HG02981 (cell line): ENCODE results near the gene GOPC.
"Not testable (repeated sequence)": the region's sequence is repeated elsewhere in the genome, so short reads cannot be mapped to it uniquely, and the experiment has no call there.

Experiments
- ATAC-seq: cut with Tn5 transposase; IDR thresholded peaks from one replicate; pipeline ENCODE4 v1.9.1; 2021; ENCODE audit warnings: mild to moderate bottlenecking, moderate library complexity; ENCODE audit not compliant: unreplicated experiment

Gene GOPC

DNA sequence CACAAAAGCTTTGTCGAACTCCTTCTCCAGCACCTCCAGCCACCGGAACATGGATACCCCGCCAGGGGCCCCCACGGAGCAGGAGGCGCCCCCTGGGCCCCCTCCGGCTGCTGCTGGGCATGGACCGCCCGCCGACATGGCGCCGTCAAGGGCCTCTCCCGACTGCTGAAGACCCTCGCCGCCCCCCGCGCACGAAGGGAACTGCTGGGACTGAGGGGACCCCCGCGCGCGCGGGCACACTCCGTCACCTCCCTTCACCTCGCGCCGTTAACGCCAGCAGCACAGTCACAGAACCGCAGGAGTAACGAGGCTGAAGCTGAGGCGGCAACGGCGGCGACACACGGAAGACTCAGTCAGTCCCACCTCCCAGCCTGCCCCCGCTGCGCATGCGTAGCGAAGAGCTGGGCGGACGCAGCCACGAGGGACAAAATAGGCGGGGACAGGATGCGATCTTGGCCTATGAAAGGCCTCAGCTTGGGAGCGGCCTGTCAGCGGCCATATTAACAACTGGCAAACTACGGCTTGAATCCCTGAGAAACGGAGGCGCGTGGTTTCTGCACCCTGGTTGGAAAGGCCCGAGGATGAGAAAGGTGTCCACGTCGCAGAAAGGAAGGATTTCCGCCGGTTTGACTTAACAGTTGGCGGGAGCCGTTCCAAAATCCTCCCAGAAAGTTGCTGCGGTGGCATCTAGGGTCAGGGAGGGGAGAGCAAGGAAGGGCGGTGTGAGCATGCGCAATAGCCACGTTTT is at the start of gene GOPC:
TSS of gene GOPC (minus strand) at position 361 of the 748 bp plus-strand sequence. CDS start at position 138, 223 bp downstream.
- peak; percentile 91 for ATAC-seq

DNA sequence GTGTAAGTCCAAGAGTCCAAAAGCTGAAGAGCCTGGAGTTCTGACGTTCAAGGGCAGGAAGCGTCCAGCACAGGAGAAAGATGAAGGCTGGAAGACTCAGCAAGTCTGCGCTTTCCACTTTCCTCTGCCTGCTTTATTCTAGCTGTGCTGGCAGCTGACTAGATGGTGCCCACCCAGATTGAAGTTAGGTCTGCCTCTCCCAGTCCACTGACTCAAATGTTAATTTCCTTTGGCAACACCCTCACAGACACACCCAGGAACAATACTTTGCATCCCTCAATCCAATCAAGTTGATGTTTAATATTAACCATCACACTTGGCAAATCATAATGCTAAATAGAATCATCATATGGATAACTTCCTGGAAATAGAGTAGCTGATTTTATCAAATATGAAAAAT is 49.7 kb upstream of the GOPC start:
- not testable (repeated sequence) for ATAC-seq

DNA sequence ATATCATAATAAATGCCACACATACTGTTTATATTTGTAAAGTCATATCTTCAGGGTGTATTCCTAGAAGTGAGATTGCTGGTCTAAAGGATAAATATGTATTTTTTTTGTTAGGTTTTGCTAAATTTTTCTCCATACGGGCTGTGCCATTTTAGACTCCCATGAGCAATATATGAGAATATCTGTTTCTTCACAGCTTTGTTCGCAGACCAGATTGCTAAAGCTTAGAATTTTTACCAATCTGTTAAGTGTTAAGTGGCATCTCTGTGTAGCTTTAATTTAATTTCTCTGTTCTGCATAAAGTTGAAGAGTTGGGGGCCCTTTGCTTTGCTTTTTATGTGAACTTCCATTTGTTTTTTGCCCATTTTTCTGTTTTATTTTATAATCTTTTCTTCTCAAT is 40.7 kb upstream of the GOPC start:
- ATAC-seq, result no peak

DNA sequence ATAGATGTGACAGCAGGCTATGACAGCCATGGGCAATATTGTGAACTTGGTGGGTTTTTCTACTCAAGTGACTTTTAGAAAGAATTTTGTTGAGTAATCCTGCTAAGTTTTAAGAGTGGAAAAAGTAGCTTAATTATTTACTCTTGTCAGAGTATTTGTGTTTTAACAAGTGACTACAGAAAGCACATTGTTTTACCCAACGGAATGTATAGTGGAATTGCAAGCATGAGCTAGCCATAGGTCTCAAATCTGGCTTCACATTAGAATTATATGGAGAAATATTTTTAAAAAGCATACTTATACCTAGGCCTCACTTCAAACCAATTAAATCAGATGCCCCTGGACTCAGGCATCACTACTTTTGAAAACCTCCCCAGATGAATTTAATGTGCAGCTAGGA is 35.5 kb upstream of the GOPC start:
- no peak for ATAC-seq

DNA sequence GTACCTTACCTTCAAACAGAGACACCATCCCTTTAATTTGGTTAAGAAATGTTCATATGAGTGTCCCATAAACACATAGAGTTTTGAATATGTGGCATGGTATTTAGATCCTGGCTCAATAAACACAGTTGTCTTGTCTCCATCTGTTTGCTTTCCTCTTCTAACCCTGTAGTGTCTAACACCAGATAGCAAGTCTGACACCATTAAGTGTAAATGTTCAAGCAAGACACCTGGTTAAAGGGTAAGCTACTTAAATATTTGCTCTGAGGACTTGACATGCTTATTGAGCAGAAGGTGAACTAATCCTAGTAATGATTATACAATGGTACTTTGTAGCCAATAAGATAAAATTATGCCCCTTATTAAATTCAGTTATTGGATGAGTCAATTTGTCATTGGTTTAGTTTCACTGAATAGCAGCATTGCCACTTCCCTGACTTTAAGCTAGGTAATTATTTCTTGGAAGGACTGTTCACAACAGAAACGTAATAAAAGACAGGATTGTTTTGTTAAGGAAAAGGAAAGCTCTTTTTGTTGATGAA is 26.9 kb upstream of the GOPC start:
- no peak for ATAC-seq

DNA sequence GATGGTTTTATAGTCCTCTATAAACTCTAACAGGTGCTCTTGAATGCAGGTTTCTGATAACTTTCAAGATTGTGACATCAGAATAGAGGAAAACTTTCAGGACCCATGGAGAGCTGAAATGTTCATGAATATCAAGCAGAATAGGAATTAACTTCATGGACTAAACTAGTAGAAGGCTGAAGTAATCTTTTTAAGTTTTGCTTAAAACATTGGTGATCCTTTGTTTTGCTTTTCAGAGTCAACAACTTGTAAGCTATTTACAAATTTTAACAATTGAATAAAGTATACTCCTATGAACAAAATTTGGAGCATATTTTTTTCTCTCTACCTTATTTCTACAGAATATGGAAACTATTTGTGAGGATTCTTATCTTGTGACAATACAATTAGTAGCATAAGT is 25.2 kb upstream of the GOPC start:
- no peak for ATAC-seq

DNA sequence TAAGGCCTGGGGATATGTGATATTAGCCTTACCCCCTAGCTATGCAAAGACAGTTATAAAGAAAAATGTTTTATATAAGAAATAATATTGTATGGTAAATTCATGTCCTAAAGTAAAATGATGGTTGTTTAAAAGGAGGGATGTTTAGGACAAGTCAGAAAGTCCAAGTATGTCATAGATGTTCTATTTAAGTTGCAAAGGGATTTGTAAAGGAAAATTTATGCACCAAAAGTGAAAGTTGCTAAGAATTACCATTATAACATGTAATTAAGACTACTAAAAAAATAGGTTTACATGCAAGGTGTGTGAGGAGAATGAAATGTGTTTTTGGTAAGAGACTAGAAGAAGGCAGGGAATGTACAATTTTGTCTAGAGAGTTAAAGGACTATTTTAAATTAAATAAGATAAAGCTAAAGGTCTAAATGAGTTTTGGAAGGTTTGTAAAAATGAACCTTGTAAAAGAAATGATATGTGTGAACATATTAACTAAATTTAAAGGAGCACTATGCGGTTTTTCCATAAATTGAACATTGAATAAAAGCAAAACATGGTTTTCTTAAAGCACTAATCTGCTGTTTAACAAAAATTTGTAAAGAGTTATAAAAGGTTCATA is 22.7 kb upstream of the GOPC start:
- ATAC-seq, result no peak

DNA sequence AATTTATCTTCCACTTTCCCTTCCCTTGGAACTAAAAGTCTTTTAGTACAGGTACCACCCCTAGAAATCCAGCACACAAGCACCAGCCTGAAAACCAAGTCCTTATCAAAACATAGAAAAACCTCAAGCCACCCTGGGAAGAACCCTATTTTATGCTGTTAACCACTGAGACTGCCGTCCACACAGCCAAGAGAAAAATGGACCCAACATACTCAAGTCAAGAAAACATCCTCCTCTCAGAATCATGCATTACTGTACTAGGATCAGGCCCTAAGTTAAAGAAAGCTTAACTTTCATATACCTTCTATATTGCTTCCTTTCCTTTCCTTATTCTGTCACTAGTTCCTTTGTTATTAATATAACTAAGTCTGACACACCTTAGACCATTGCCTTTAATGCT is 16.9 kb upstream of the GOPC start:
- ATAC-seq, result no peak

DNA sequence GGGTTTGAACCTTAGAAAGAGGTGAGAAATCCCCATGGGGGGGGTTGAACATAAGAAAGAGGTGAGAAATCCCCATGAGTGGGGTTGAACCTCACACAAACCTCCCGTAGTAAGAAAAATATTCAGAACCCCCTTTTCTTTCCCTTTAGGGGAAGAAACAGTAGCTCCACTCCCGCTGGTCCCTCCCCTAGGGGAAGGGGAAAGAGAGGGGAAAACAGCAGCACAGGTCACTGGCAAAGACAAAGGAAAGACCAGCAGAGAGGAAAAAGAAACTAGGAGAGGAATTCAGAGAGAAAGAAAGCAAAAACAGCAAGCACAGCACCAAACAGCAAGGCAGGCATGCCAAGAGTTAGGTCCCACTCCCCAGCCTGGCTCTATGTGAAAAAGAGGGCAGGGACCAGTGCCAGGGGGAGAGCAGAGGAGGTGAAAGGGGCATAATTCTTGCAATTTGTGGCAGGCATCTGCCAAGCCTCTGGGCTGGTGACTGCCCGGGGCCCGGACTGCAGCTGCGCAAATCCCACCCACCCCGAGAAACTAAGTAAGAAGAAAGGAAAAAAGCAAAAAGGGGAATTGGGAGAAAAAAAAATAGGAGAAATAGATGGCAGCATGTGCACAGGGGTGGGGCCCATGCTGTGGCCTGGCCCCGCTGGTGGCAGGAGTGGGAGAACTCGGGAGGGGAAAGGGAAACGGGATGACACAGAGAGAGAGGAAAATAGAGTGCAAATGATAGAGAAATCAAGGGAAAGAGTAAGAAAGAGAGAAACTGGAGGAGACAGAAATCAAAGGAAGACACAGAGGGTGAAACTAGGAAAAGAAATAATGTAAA is 15.1 kb upstream of the GOPC start:
- no peak for ATAC-seq

DNA sequence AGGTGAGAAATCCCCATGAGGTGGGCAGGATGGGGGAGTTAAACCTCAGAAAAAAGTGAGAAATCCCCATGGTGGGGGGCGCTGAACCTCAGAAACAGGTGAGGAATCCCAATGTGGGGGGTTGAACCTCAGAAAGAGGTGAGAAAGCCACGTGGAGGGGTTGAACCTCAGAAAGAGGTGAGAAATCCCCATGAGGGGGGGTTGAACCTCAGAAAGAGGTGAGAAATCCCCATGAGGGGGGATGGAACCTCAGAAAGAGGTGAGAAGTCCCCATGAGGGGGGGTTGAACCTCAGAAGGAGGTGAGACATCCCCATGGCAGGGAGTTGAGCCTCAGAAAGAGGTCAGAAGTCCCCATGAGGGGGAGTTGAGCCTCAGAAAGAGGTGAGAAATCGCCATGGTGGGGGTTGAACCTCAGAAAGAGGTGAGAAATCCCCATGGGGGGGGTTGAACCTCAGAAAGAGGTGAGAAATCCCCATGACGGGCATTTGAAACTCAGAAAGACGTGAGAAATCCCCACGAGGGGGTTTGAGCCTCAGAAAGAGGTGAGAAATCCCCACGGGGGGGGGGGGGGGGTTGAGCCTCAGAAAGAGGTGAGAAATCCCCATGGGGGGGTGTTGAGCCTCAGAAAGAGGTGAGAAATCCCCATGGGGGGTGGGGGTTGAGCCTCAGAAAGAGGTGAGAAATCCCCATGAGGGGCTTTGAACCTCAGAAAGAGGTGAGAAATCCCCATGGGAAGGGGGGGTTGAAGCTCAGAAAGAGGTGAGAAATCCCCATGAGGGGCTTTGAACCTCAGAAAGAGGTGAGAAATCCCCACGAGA is 14.3 kb upstream of the GOPC start:
- no peak for ATAC-seq

DNA sequence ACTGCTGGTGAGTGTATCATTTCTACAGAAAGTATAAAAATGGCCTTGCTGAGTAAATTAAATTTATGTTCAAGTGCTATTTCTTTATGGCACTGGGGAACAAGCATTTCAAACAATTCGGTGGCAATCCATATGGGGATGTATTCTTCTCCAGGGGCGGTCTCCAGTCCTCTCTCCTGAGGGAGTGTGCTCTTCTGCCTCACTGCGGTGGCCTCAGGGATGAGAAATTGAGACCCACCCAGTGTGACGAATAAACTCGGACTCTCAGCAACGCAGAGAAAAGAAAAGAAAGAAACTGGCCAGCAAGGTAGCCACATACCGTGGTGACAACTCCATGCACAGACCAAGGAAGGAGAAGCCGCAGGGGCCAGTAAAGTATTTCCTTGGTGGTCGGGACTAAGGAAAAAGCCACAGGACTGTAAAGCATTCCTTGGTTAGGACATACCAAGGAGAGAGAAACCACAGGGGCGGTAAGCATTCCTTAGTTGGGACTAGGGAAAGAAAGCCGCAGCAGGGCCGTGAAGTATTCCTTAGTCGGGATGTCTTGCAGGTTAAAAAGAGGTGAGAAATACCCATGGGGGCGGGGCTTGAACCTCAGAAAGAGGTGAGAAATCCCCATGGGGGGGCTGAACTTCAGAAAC is 13.6 kb upstream of the GOPC start:
- ATAC-seq, result no peak

DNA sequence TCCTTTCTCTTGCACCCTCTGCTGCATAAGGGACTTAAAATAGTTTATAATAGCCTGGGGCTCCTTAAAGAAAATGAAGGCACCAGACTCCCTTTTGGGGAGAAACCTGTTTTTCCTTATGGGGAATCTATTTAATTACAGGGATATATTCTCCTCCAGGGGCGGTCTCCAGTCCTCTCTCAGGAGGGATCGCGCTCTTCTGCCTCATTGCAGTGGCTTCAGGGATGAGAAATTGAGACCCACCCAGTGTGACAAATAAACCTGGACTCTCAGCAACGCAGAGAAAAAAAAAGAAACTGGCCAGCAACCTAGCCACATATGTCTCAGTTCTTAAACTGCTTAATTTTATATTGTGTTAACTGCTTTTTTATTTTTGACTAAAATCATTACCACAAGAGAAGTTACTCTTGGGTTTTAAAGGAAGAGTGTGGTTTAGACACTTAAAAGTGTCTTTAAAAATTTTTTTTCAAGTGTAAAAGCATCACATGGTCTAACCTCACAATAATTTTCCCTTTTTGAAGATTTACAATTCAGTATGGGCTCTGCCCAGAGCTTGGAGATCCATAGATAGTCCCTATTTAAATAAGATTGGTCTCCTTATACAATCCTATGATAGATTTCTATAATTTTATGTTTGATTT is 11.7 kb upstream of the GOPC start:
- no peak for ATAC-seq

DNA sequence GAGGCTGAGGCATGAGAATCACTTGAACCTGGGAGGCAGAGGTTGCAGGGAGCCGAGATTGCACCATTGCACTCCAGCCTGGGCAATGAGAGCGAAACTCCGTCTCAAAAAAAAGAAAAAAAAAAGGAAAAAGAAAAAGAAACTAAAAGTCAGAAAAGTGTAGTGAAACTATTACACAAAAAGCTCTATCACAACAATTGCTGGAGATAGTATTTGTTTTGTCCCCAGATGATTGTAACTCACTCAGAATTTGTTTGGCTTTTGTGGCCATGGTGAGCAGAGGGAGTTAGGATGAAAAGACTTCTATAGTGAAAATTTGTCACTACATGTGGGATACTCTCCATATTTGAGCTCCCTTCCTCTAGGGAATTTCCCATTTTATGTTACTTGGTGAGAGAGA is 5.2 kb upstream of the GOPC start:
- peak; percentile 29 for ATAC-seq

DNA sequence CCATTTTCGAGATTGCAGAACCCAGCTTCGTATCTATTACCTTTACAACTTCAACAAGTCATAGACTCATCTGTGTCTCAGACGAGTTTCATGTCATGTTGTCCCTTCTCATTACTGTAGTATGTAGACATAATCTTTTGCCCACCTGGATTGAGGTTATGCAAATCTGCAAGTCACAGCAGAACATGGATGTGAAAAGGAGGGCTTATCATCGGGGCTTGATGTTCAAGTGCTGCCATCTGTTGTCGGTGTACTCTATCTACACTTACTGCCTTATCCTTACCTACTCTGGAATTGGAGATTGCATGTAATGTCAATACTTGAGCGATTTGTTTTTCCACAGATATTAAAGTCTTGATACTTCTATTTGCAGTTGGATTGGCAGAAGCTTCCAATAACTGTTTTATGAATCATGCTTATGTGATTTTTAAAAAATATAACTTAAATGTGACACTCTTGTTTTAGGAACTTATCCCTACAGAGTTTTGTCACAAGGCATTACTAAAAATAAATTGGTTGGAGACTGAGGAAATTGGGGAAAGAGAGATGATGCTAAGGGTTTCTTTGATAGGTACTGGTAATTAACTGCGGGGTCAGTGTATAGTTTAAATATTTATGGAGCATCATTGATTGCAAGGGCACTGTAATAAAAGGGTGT is 3.0 kb upstream of the GOPC start:
- peak; percentile 46 for ATAC-seq

DNA sequence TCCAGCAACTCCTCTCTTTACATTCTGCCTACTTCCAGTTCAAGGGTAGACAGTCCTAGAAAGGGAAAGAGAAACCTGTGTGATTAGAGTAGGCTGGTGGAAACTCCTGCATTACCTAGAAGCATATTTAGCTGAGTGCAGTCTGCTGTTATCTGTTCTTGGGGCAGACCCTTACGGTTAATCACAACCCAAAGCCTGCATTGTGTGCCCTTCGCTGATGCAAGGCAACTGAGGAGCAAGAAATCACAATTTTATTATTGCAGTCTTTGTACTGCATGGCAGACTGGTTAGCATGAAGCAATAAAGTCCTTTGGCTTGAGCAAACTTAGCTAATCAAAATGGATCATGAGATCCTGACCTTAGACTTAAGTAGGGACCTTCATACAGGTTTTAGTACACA is 1.5 kb upstream of the GOPC start:
- no peak for ATAC-seq

DNA sequence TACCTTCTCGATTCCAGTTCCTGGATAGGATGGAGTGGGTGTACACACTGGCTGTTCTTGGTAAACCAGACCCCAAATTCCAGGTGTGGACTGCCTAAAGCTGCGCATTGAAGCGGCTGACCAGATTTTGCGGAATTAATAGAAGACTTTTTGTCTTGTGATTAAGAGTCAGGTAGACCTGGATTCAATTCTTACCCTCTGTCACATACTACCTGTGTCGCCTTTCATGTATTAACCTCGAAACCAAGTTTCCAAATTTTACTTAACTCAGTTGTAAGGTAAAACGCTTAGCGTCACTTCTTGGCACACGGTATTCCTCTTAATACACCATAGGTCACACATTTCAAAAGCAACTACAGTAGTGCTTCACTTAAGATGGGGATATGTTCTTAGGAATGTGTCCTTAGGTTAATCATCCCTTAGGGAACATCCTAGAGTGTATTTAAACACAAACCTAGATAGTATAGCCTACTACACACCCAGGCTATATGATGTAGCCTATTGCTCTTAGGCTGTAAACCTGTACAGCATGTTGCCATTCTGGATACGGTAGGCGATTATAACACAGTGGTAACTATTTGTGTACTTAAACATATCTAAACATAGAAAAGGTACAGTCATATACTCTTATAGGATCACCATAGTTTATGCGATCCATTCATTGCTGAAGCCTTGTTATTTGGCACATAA is 733 bp upstream of the GOPC start:
- ATAC-seq, result no peak

DNA sequence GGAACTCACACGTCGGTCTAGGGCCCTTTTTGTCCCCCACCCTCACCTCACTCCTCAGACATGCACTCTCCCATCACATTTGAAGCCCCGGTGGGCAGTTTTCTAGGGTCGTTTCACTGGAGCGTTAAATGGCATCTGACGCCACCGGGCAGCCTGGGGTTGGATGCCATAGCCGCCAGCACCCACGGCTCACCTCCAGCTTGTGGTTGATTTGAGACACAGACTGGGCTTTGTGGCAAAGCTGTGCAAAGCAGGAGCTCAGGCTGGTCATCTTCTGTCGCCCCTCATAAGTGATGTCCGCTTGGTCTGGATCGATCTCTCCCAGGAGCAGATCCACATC is 530 bp downstream of the GOPC start:
- peak; percentile 8 for ATAC-seq

DNA sequence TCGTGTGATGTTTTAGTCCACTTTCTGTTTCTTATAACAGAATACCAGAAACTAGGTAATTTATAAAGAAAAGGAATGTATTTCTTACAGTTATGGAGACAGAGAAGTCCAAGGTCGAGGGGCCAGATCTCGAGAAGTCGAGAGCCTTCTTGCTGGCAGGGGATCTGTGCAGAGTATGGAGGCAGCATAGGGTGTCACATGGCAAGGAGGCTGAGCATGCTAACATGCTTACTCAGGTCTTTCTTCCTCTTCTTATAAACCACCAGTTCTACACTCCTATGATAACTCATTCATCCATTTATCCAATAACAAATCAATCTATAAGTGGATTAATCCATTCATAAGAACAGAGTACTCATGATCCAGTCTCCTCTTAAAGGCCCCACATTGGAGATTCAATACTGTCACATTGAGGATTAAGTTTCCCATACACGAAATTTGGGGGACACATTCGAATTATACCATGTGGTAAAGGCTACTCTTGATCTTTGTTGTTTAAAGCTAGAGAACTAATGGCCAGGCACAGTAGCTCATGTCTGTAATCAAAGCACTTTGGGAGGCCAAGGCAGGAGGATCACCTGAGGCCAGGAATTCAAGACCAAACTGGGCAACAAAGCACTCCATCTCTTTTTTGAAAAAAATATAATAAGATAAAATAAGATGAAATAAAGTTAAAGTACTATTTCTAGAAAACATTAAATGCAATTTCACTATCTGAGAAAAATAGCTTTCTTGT is 2.1 kb downstream of the GOPC start:
- no peak for ATAC-seq
